ENCODE data around the gene IL24.
"Not testable (repeated sequence)": the region's sequence is repeated elsewhere in the genome, so short reads cannot be mapped to it uniquely, and the experiment has no call there.

Gene IL24

GRCh38 chr1:206921772-206922265 lies 24.6 kb downstream of the IL24 start, which contains the start of gene FCMR:
Gene FCMR (minus strand): TSS chr1:206921941. CDS start chr1:206921854, 87 bp downstream.
- TF ChIP-seq CTCF (conservative IDR thresholded peaks at IDR 0.05; ENCODE audit: low read length) = no peak
- no peak for DNase-seq (ENCODE audit: low read depth)
- H3K4me3 ChIP-seq (ENCODE audit: low read length) = no peak within 1 kb of the TSS

- H3K4me3 ChIP-seq (ENCODE audit: low read length) = no peak overlapping the region
- no peak for DNase-seq (ENCODE audit: low read depth)
- TF ChIP-seq CTCF (conservative IDR thresholded peaks at IDR 0.05; ENCODE audit: low read length) = no peak
Measured at GRCh38 chr1:206922524-206922923, 25.3 kb downstream of the IL24 start.

GRCh38 chr1:206923009-206923960 lies 26.0 kb downstream of the IL24 start:
- no peak for DNase-seq (ENCODE audit: low read depth)
- no peak overlapping the region for H3K4me3 ChIP-seq (ENCODE audit: low read length)
- TF ChIP-seq CTCF (conservative IDR thresholded peaks at IDR 0.05; ENCODE audit: low read length) = no peak

- not testable (repeated sequence) for H3K4me3 ChIP-seq (ENCODE audit: low read length)
Measured at GRCh38 chr1:206923961-206924557, 26.8 kb downstream of the IL24 start.

GRCh38 chr1:206924592-206925105 lies 27.4 kb downstream of the IL24 start:
- no peak for TF ChIP-seq CTCF (conservative IDR thresholded peaks at IDR 0.05; ENCODE audit: low read length)
- no peak overlapping the region for H3K4me3 ChIP-seq (ENCODE audit: low read length)
- DNase-seq (ENCODE audit: low read depth) = no peak

More at GRCh38 chr1:206923961-206924557, 26.8 kb downstream of the IL24 start:
- DNase-seq (ENCODE audit: low read depth) = not testable (repeated sequence)

- no peak overlapping the region for H3K4me3 ChIP-seq (ENCODE audit: low read length)
- no peak for TF ChIP-seq CTCF (conservative IDR thresholded peaks at IDR 0.05; ENCODE audit: low read length)
- DNase-seq (ENCODE audit: low read depth) = no peak
Measured at GRCh38 chr1:206925106-206925736, 28.0 kb downstream of the IL24 start.

GRCh38 chr1:206926286-206926685 lies 29.0 kb downstream of the IL24 start:
- H3K4me3 ChIP-seq (ENCODE audit: low read length) = no peak overlapping the region
- no peak for TF ChIP-seq CTCF (conservative IDR thresholded peaks at IDR 0.05; ENCODE audit: low read length)
- DNase-seq (ENCODE audit: low read depth) = no peak

Data from AG10803 (cell line).